GDM1 (cell line): ENCODE results near the gene GALNT7.

Experiments
- DNase-seq: peaks from one replicate; lab custom pipeline; 2025; lab: John Stamatoyannopoulos, UW

Gene GALNT7

GRCh38 chr4:173236301-173236700, 67.7 kb downstream of the GALNT7 start:
- DNase-seq: no peak

- no peak for DNase-seq
These were observed 68.5 kb downstream of the GALNT7 start for GRCh38 chr4:173237152-173237551.

- no peak for DNase-seq
These were observed 69.2 kb downstream of the GALNT7 start for GRCh38 chr4:173237762-173238161.

- no peak for DNase-seq
These were observed 72.1 kb downstream of the GALNT7 start for GRCh38 chr4:173240696-173241095.

- no peak for DNase-seq
These were observed 74.0 kb downstream of the GALNT7 start for GRCh38 chr4:173242466-173243250.

- no peak for DNase-seq
These were observed 74.7 kb downstream of the GALNT7 start for GRCh38 chr4:173243321-173243720.

GRCh38 chr4:173243917-173244658, 75.5 kb downstream of the GALNT7 start:
- no peak for DNase-seq

- no peak for DNase-seq
These were observed 77.3 kb downstream of the GALNT7 start for GRCh38 chr4:173245952-173246351.

- no peak for DNase-seq
These were observed 78.1 kb downstream of the GALNT7 start for GRCh38 chr4:173246719-173247118.

- no peak for DNase-seq
These were observed 78.7 kb downstream of the GALNT7 start for GRCh38 chr4:173247321-173247720.

GRCh38 chr4:173248690-173249089, 80.1 kb downstream of the GALNT7 start:
- no peak for DNase-seq

GRCh38 chr4:173252024-173252935, 83.7 kb downstream of the GALNT7 start:
- no peak for DNase-seq

- no peak for DNase-seq
These were observed 85.0 kb downstream of the GALNT7 start for GRCh38 chr4:173253561-173253960.

GRCh38 chr4:173254646-173255045, 86.0 kb downstream of the GALNT7 start:
- no peak for DNase-seq

GRCh38 chr4:173256825-173257224, 88.2 kb downstream of the GALNT7 start:
- DNase-seq: no peak

- peak; percentile 43 for DNase-seq
These were observed 89.4 kb downstream of the GALNT7 start for GRCh38 chr4:173257732-173258717.

GRCh38 chr4:173258866-173259265, 90.3 kb downstream of the GALNT7 start:
- DNase-seq: no peak

- no peak for DNase-seq
These were observed 90.7 kb downstream of the GALNT7 start for GRCh38 chr4:173259310-173259709.

- no peak for DNase-seq
These were observed 92.4 kb downstream of the GALNT7 start for GRCh38 chr4:173261052-173261451.

- no peak for DNase-seq
These were observed 93.8 kb downstream of the GALNT7 start for GRCh38 chr4:173262375-173262774.

- no peak for DNase-seq
These were observed 95.6 kb downstream of the GALNT7 start for GRCh38 chr4:173264245-173264644.
